Heart left ventricle (tissue), 13 donors: ENCODE measurements around the gene KIF17.

Experiments used
- CTCF ChIP-seq, 12 donors: fragments of 200-600 bp; sonication (generic) in 4 of 12; IDR thresholded peaks; one replicate each; pipeline versions ENCODE4 v1.5.0 to v1.8.0; 2018 to 2022; ENCODE audit warnings: antibody characterized with exemption in 12 of 12, mild to moderate bottlenecking in 5 of 12
- POLR2A ChIP-seq, 2 donors: fragments of 450-650 bp; IDR thresholded peaks; one replicate each; pipeline ENCODE4 v1.6.1; 2017; ENCODE audit warnings: antibody characterized with exemption in 2 of 2, mild to moderate bottlenecking in 2 of 2, moderate library complexity in 2 of 2
- donor health status: ischemic (EF 13 %, LVEDD 7.1; RV severe dilation, severe dysfunction).
- donor health status: DM: no; HTN: yes; CAD: no.
- donor health status: DM: no; HTN: no; CAD: no.
- donor health status: ischemic (EF 25% LVEDD 6.9; RV normal size, moderate dysfunction).
- donor health status: ischemic (EF 25% LVEDD 5.7; RV mildly dilated, moderate dysfunction).
- donor health status: ischemic (EF 35%, LVEDD 5.7; RV mildly dilated, moderate dysfunction).
- donor health status: nonischemic (EF 11% LVEDD 7.7; RV severe dilation, severe dysfunction).
- donor health status: DM: yes; HTN: yes; CAD: no.
- donor health status: PGD.
- donor health status: ischemic (EF 29% LVEDD 5.4; RV normal size, mild dysfunction).
- donor health status: nonischemic (EF 23%, LVEDD 6.1; RV moderate dilation, normal function).

- TF ChIP-seq POLR2A (IDR thresholded peaks at IDR 0.05) (no peak), CTCF (IDR thresholded peaks at IDR 0.05) (no peak)
Observed at GRCh38 chr1:20723537-20724363, 5.9 kb upstream of the KIF17 start.
